ENCODE data around the gene EFHD1.
"Not testable (repeated sequence)": the region's sequence is repeated elsewhere in the genome, so short reads cannot be mapped to it uniquely, and the experiment has no call there.

Gene EFHD1

DNA sequence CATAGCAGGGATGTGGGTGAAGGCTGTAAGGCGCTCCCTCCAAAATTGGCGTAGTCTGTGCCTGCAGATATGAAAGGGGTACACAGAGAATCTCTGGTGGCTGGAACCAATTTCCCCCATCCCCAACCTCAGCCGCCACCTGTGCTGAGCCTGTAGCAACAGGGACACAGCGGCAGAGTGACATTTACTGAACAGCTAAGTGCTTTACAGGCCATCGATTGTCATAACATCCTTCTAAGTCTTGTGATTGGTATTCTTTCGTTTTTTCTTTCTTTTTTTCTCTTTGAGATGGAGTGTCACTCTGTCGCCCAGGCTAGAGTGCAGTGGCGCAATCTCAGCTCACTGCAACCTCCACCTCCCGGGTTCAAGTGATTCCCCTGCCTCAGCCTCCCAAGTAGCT lies 12.2 kb upstream of the EFHD1 start:
- no peak for DNase-seq

- DNase-seq, result no peak
Observed at GRCh38 chr2:232622563-232622962, 10.8 kb upstream of the EFHD1 start.

GRCh38 chr2:232623768-232624765 lies 9.3 kb upstream of the EFHD1 start:
- DNase-seq, result no peak

- no peak for DNase-seq
Observed at GRCh38 chr2:232626584-232626983, 6.8 kb upstream of the EFHD1 start.

GRCh38 chr2:232628466-232629128 lies 4.8 kb upstream of the EFHD1 start:
- DNase-seq, result no peak

DNA sequence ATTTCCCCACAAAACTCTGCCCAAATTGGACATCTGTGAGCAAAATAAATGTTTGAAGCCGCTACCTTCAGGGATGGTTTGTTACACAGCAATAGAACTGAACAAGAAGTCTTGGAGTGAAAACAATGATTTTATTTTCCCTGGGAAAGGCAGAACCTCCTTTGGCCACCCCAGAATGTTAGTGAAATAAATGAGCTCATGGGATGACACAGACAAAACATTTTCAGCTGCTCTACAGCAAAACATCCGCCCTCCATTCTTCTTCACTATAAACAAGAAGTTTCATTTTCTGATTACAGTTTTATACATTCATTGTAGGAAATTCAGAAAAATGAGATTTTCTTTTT lies 4.3 kb upstream of the EFHD1 start:
- DNase-seq, result no peak

GRCh38 chr2:232632229-232632903 lies 1.0 kb upstream of the EFHD1 start:
- DNase-seq, result no peak

- DNase-seq, result no peak
Observed at GRCh38 chr2:232632904-232633412, 446 bp upstream of the EFHD1 start.

- peak; percentile 8 for DNase-seq
Observed at GRCh38 chr2:232634206-232635150, 1.1 kb downstream of the EFHD1 start.

DNA sequence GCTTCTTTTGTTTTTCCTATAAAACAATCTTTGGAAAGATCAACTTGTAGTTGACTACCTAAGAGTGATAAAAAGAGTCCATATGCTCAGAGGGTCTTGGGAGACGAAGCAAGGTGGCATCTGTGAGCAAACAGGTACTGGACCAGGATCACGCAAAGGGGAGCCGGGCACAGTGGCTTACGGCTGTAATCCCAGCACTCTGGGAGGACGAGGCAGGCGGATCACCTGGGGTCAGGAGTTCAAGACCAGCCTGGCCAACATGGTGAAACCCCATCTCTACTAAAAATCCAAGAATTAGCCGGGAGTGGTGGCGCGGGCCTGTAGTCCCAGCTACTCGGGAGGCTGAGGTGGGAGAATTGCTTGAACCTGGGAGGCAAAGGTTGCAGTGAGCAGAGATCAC lies 2.0 kb downstream of the EFHD1 start:
- DNase-seq, result not testable (repeated sequence)

- no peak for DNase-seq
Observed at GRCh38 chr2:232635820-232636219, 2.4 kb downstream of the EFHD1 start.

GRCh38 chr2:232636788-232637420 lies 3.5 kb downstream of the EFHD1 start:
- no peak for DNase-seq

DNA sequence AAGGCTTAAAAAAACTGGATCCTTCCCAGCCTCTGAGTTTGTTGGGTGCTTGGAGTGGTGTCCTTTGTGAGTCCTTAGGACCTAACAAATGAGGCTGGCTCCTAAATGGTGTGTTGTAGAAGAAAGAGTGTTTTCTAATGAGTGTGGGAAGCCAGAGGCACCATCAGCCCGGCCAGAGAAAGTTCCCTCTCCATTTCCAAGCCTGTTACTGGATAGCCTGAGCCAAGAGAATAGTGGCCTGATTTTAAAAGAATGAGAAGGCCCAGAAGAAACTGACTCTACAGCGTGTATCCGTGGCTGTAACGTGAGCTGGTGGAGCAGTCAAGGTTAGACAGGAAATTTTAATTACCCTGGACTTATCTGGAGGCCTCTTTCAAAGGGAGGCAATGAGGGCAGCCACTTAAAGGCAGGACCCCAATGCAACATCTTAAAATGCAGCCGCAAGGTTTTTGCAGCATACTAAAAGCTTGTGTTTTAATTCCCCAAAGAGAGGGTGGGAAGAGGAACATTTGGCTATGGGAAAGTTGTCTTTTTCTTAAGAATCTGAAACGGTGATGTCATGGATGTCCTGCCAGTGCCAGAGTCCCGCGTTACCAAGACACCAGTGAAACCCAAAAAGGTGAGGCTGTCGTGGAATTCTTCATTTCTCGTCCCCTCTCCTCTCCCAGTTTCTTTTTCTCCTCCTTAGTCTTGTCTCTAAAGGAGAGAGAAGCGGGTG lies 4.6 kb downstream of the EFHD1 start:
- no peak for DNase-seq

- DNase-seq, result no peak
Observed at GRCh38 chr2:232641153-232641848, 7.9 kb downstream of the EFHD1 start.

DNA sequence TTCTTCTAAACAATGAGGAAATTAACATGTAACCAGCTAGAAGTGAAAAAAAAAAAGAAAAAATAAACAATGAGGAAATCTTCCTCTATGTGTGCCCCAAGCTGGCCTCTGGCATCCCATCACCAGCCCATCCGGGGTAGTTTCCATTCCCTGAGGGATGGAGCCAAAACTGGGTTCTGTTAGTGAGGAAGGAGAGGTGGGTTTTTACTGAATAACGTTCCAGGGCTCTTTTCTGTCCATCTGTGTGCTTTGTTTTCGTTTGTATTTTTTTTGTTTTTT lies 9.7 kb downstream of the EFHD1 start:
- DNase-seq, result no peak

- DNase-seq, result no peak
Observed at GRCh38 chr2:232643813-232644347, 10.5 kb downstream of the EFHD1 start.

DNA sequence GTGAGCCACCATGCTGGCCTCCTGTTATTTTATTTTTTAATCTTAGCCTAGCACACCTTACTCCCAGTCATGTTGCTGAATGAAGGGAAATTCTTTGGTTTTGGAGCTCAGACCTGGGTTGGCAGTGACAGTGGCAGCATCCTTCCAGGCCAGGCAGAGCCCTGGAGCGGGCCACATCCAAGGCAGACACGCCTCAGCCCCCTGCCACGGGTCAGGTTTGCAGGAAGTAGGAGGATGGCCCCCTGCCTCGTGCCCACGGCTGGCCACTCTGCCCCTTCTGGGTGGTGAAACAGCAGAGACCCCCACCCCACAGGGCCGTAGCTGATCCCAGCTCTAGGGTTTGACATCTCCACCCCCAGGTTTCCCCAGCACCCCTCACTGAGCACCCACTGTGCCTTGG lies 11.7 kb downstream of the EFHD1 start:
- no peak for DNase-seq

DNA sequence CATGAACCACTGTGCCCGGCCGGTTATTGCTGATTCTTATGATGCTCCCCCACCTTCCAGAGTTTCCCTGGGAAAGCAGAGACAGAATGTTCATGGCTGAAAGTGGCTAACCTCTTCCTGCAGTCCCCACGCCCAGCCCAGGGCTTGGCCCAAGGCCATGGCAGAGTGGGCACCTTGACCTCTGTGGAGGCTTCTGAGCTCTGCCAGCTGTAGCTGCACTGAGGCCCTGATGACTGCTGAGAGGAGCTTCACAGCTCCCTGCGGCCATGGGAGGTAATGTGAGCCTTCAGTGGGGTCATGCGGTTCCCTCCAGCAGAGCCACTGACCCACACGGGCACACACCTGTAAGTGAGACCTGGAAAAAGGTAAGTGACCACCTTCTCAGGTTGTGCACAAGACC lies 13.3 kb downstream of the EFHD1 start:
- DNase-seq, result no peak

- no peak for DNase-seq
Observed at GRCh38 chr2:232647261-232647660, 13.9 kb downstream of the EFHD1 start.

DNA sequence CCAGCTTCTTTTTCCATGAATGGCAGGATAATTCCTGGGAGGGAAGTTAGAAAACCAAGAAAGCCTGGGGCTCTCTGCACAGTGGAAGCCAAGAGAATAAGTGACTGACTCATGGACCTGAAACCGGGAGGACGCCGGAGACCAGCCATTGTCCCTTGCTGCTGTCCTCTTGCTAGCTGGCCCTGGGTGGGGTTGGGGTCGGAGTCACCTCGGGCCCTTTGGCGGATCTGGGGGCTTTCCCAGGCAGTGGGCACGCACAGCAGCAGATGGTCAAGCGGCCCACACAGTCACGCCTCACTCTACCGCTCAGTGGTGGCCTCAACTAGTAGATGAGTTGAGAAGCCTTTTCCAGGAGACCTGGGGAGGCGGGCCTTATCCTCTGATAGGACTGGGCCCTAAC lies 15.6 kb downstream of the EFHD1 start:
- no peak for DNase-seq

GRCh38 chr2:232652505-232652851 lies 19.1 kb downstream of the EFHD1 start:
- DNase-seq, result no peak

Data from stimulated activated CD4-positive, alpha-beta T cell treated with anti-CD3 and anti-CD28 coated beads, Interleukin-4, amount 100 ng/mL, for 1 hour (primary cell).